CD4-positive, alpha-beta memory T cell (primary cell): Measurements from ENCODE around the gene GMEB2. TPM values are rescaled to one million over a fixed set of nuclear protein-coding genes. Genes with fewer than 3 reads are reported as not detected.
A peak's percentile ranks its signal among the peaks of the same experiment; 100 is the strongest.

Experiments used
- CTCF ChIA-PET: fragments of 350-600 bp; sonication (Branson Sonifier 250); formaldehyde crosslinking; loops from one replicate; lab custom pipeline; 2021; ENCODE audit warnings: inconsistent platforms; ENCODE audit not compliant: partially characterized antibody; lab: Charles Lee
- POLR2A ChIA-PET: fragments of 350-600 bp; sonication (Branson Sonifier 250); formaldehyde crosslinking; loops from one replicate; lab custom pipeline; 2021; ENCODE audit not compliant: partially characterized antibody; lab: Charles Lee
- DNase-seq, 5 donors: peaks; one replicate each; pipeline versions ENCODE4 v3.0.0 to v3.0.0-alpha.2; 2020 to 2022; ENCODE audit warnings: mixed read lengths in 1 of 5
- H3K27ac ChIP-seq: one replicate; pipeline ENCODE4 v1.7.0; 2013; ENCODE audit warnings: low read depth, low read length
- H3K27me3 ChIP-seq: 2 replicates; pipeline ENCODE4 v1.7.0; 2013; ENCODE audit warnings: mild to moderate bottlenecking, low read length, moderate library complexity; ENCODE audit not compliant: insufficient read depth
- H3K36me3 ChIP-seq: 2 replicates; pipeline ENCODE4 v1.7.0; 2013; ENCODE audit warnings: mild to moderate bottlenecking, low read length, moderate library complexity; ENCODE audit not compliant: insufficient read depth
- H3K4me1 ChIP-seq: 2 replicates; pipeline ENCODE4 v1.7.0; 2013; ENCODE audit warnings: mild to moderate bottlenecking, low read length, moderate library complexity; ENCODE audit not compliant: insufficient read depth
- H3K4me3 ChIP-seq, 2 donors: one replicate each; pipeline ENCODE4 v1.7.0; 2013; ENCODE audit warnings: low read length in 2 of 2, mild to moderate bottlenecking in 1 of 2
- H3K9me3 ChIP-seq, 2 donors: one replicate each; pipeline ENCODE4 v1.7.0; 2013; ENCODE audit warnings: low read length in 2 of 2, control low read depth in 1 of 2; ENCODE audit not compliant: control insufficient read depth in 1 of 2
- H3K27ac Mint-ChIP-seq, 7 donors: one replicate each; pipeline ENCODE4 v1.8.0; 2020 to 2021; ENCODE audit warnings: mixed read lengths in 7 of 7, mild to moderate bottlenecking in 6 of 7, inconsistent platforms in 3 of 7, moderate library complexity in 3 of 7
- H3K27me3 Mint-ChIP-seq, 2 donors: one replicate each; pipeline ENCODE4 v1.8.0; 2020 to 2021; ENCODE audit warnings: mixed read lengths in 2 of 2
- H3K36me3 Mint-ChIP-seq, 2 donors: one replicate each; pipeline ENCODE4 v1.8.0; 2020 to 2021; ENCODE audit warnings: mixed read lengths in 2 of 2, inconsistent platforms in 1 of 2, mild to moderate bottlenecking in 1 of 2
- H3K4me1 Mint-ChIP-seq, 4 donors: one replicate each; pipeline ENCODE4 v1.8.0; 2020 to 2021; ENCODE audit warnings: mixed read lengths in 4 of 4, mild to moderate bottlenecking in 1 of 4
- H3K4me3 Mint-ChIP-seq, 8 donors: one replicate each; pipeline ENCODE4 v1.8.0; 2020 to 2021; ENCODE audit warnings: mixed read lengths in 8 of 8, mild to moderate bottlenecking in 7 of 8, moderate library complexity in 6 of 8, inconsistent platforms in 3 of 8
- H3K9me3 Mint-ChIP-seq, 8 donors: one replicate each; pipeline ENCODE4 v1.8.0; 2020 to 2021; ENCODE audit warnings: mixed read lengths in 8 of 8, mild to moderate bottlenecking in 5 of 8, inconsistent platforms in 3 of 8, moderate library complexity in 1 of 8
- intact Hi-C: fragments of 100-400 bp; cut with micrococcal nuclease; formaldehyde crosslinking; loops from one replicate; pipeline ENCODE4 v1.15.1; 2023
- polyA plus RNA-seq, 2 donors: library from polyadenylated mRNA; unstranded; fragments of 300-500 nt; fragmentation: Illumina TruSeq; gene quantifications; one replicate each; pipeline ENCODE4 v1.2.3, GENCODE V29; 2021
- total RNA-seq, 2 experiments: library from RNA; stranded (reverse); gene quantifications; one replicate each; pipeline ENCODE4 v1.2.3, GENCODE V29; 2021

Gene GMEB2
- total and polyA plus RNA-seq, 4 experiments from 2014 or later: 4.5 to 26.4 (median 20.5) TPM

DNA sequence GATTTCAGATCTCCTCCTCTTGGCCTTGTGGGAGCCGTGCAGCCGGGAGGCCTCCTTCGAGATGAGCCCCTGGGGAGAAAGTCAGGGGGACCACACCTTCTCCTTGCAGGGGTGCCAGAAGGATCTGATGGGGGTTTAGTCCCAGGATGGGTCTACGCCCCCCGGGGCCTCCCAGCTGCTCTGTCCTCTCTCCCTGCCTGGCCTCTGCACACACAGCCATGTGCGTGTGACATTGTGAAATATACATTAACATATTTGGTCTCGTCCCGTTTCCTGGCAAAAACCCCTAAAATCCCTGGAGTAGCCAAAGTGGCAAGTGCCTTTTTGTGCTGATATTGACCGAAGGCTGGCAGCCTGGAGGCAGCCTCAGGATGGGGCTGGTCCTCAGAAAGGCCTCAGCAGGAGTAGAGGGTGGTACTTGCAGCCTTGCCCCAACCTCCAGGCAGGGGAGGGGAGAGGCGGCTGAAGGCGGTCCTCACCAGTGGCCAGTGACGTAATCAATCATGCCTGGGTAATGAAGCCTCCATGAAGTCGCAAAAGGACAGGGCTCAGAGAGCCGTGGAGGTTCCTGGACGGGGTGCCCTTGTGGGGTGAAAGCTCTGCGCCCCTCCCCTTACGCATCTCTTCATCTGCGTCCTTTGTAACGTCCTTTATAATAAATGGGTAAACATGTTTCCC, 47.7 kb downstream of the GMEB2 start:
- intact Hi-C loops: no loop called here
- no peaks in the 10 kb centered on the region for H3K36me3 Mint-ChIP-seq

DNA sequence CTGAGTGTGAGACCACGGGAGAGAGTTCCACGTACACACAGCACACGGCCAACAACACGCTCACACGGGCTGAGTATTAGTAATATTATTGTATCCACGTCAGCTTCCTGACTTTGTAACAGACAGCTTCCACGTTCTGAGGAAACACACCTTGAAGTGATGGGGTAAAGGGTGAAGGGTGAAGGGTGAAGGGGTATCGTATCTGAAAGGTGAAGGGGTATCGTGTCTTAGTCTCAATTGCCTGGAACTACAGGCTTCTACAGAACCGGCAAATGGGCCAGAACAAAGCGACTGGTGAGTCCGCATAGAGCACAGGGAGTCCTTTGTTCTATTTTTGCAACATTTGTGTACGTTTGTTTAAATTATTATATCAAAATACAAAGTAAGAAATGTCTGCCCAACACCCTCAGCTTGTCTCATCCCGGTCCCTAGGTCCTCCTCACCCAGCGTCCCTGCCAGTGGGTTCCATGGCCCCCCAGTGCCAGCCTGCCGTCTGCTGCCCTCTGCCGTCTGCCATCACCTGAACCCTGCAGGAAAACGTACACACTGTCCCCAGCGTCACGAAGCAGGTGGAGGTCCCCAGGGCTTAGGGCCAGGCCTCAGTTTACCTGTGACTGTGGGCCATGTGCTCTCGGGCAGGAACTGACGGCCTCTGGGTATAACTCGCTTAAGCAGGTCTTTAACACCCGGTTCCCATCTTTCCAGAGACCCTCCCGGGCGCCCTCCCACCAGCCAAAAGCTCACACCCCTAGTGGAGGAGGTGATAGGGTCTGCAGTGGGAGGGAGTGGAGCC, 48.5 kb downstream of the GMEB2 start:
- H3K27me3 Mint-ChIP-seq: no peaks in the 10 kb centered on the region
- peaks cover 1 to 13% (median 6%) of the 10 kb centered on the region in 4 donors for H3K4me1 Mint-ChIP-seq
- POLR2A ChIA-PET: no interaction called here
- H3K4me3 Mint-ChIP-seq: no peak overlapping the region
- H3K36me3 Mint-ChIP-seq: no peaks in the 10 kb centered on the region
- Histone ChIP-seq H3K4me3 (no peak overlapping the region), H3K4me1 (peaks cover 11% of the 10 kb centered on the region), H3K27ac (no peak overlapping the region), H3K36me3 (no peaks in the 10 kb centered on the region), H3K9me3 (no peaks in the 10 kb centered on the region), H3K27me3 (no peaks in the 10 kb centered on the region)
- H3K27ac Mint-ChIP-seq: no peak overlapping the region
- no peaks in the 10 kb centered on the region for H3K9me3 Mint-ChIP-seq
- intact Hi-C loops: loop anchor here (1.0 kb wide), 1 partner anchor 40 kb away; no protein-coding TSS in a partner anchor
- DNase-seq: no peak
- CTCF ChIA-PET: interaction anchor here (1.0 to 1.5 kb wide), 4 partner anchors 27 to 64 kb away, joined by 3 to 5 read pairs (median 3); no protein-coding TSS in a partner anchor

More for the DNA sequence above, 47.7 kb downstream of the GMEB2 start:
- H3K27ac ChIP-seq: no peak overlapping the region
- H3K36me3 ChIP-seq: no peaks in the 10 kb centered on the region
- no peaks in the 10 kb centered on the region for H3K27me3 ChIP-seq
- no peaks in the 10 kb centered on the region for H3K9me3 ChIP-seq
- peaks cover 1 to 13% (median 6%) of the 10 kb centered on the region in 4 donors for H3K4me1 Mint-ChIP-seq
- no peaks in the 10 kb centered on the region for H3K9me3 Mint-ChIP-seq
- ChIA-PET POLR2A (no interaction called here), CTCF (interaction anchor here (1.3 kb wide), 1 partner anchor 41 kb away, joined by 3 read pairs; no protein-coding TSS in a partner anchor)
- DNase-seq: no peak
- no peak overlapping the region for H3K27ac Mint-ChIP-seq
- H3K27me3 Mint-ChIP-seq: no peaks in the 10 kb centered on the region
- peaks cover 8% of the 10 kb centered on the region for H3K4me1 ChIP-seq
- no peak overlapping the region for H3K4me3 Mint-ChIP-seq
- H3K4me3 ChIP-seq: no peak overlapping the region

DNA sequence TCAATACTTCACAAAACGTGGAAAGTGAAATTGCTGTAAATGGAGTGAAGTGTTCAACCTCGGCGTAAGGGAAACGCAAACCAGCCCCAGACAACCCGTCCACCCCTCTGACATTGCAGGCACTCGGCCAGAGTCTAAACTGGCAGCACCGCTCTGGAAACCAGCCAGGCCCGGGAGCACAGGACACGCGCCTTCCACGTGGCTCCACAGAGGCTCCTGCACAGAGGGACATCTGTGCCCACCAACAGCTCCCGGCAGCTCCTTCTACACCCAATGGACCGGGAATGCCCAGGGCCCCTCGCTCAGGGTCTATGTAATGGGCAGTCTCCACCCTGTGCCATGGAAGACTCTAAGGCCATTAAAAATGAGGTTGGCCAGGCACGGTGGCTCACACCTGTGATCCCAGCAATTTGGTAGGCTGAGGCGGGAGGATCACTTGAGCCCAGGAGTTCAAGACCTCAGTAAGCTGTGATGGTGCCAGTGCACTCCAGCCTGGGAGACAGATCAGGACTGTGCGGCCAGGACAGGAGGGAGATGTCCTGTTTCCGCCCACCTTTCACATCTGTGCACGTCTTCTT, 49.5 kb downstream of the GMEB2 start:
- POLR2A ChIA-PET: no interaction called here
- intact Hi-C loops: no loop called here
- DNase-seq: no peak
- Histone ChIP-seq H3K4me1 (peaks cover 21% of the 10 kb centered on the region), H3K9me3 (no peaks in the 10 kb centered on the region), H3K4me3 (no peak overlapping the region), H3K27me3 (no peaks in the 10 kb centered on the region), H3K27ac (no peak overlapping the region), H3K36me3 (no peaks in the 10 kb centered on the region)
- Mint-ChIP-seq H3K36me3 (no peaks in the 10 kb centered on the region), H3K4me3 (no peak overlapping the region), H3K9me3 (no peaks in the 10 kb centered on the region), H3K27ac (no peak overlapping the region), H3K27me3 (no peaks in the 10 kb centered on the region), H3K4me1 (peaks cover 1 to 13% (median 6%) of the 10 kb centered on the region in 4 donors)
- CTCF ChIA-PET: interaction anchor here (1.0 to 1.5 kb wide), 4 partner anchors 26 to 65 kb away, joined by 3 to 5 read pairs (median 3); no protein-coding TSS in a partner anchor

DNA sequence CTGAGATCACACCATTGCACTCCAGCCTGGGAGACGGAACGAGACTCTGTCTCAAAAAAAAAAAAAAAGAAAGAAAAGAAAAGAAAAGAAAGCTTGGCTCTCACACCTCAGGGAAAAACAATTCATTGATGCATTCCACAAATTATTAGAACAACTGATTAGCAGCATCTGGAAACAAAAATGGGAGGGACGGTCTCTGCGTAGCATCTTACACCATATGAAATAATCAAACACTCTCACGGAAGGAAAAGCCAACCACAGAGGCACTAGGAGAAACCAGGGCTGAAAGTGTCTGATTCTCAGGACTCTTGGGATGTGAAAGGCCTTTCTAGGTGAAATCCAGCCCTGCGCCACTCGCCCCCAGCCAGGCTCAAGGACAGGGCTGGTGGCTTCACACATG, 50.6 kb downstream of the GMEB2 start:
- Histone ChIP-seq H3K4me3 (no peak overlapping the region), H3K36me3 (peaks cover 5% of the 10 kb centered on the region), H3K4me1 (peaks cover 21% of the 10 kb centered on the region), H3K27me3 (no peaks in the 10 kb centered on the region), H3K27ac (no peak overlapping the region), H3K9me3 (no peaks in the 10 kb centered on the region)
- Mint-ChIP-seq H3K4me3 (peak overlapping the region in 4 of 8 donors; percentile 46 to 70 (median 58)), H3K27me3 (no peaks in the 10 kb centered on the region), H3K27ac (peak overlapping the region in 3 of 7 donors; percentile 12 to 54 (median 25)), H3K9me3 (no peaks in the 10 kb centered on the region), H3K4me1 (peaks cover 1 to 13% (median 6%) of the 10 kb centered on the region in 4 donors), H3K36me3 (no peaks in the 10 kb centered on the region)
- intact Hi-C loops: no loop called here
- ChIA-PET POLR2A (interaction anchor here (0.6 kb wide), 1 partner anchor 474 kb away, joined by 3 read pairs; no protein-coding TSS in a partner anchor), CTCF (interaction anchor here (1.4 kb wide), 1 partner anchor 65 kb away, joined by 3 read pairs; no protein-coding TSS in a partner anchor)
- DNase-seq: no peak

DNA sequence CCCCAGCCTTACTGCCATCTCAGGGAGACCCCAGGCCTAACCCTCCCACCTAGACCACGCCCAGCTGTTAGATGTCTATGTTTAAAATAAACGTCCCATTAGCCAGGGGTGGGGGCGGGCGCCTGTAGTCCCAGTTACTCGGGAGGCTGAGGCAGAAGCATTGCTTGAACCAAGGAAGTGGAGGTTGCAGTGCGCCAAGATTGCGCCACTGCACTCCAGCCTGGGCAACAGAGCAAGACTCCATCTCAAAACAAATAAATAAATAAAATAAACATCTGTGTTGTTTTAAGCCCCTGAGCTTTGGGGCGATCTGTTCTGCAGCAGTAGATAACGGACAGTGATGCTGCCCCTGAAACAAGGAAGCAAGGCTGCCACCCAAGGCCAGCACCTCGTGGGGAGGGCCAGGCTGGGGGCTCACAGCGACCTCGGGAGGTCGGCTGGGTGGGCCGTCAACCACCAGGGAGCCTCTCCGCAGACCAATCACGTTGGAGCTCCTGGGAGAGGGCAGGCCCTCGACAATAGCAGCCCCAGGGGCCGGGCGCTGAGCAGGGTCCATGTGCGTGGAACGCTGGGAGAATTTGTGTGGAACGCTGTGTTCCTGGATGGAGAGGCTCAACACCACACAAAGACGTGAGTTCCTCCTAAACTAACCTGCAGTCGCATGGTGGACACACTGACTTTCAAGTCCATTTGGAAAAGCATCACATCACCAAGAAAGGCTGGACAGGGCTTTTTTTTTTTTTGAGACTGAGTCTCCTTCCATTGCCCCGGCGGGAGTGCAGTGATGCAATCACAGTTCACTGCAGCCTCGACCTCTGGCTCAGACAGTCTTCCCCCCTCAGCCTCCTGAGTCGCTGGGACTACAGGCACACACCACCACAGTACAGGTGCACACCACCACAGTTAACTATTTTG, 51.8 kb downstream of the GMEB2 start:
- H3K27ac ChIP-seq: no peak overlapping the region
- H3K36me3 ChIP-seq: peaks cover 5% of the 10 kb centered on the region
- Mint-ChIP-seq H3K4me1 (peaks cover 0 to 4% (median under 1%) of the 10 kb centered on the region in 4 donors), H3K36me3 (no peaks in the 10 kb centered on the region), H3K27ac (peak overlapping the region in 1 of 7 donors; percentile 25), H3K9me3 (no peaks in the 10 kb centered on the region), H3K4me3 (peak overlapping the region; percentile 31 to 82 (median 70)), H3K27me3 (no peaks in the 10 kb centered on the region)
- POLR2A ChIA-PET: interaction anchor here (0.9 to 2.4 kb wide), 6 partner anchors 55 to 177 kb away, joined by 3 to 8 read pairs (median 4); partner anchors contain the start of gene PPDPF
- H3K4me3 ChIP-seq: peak overlapping the region in 1 of 2 donors; percentile 47
- H3K4me1 ChIP-seq: peaks cover 17% of the 10 kb centered on the region
- H3K27me3 ChIP-seq: no peaks in the 10 kb centered on the region
- peak in 1 of 5 donors; percentile 31 for DNase-seq
- CTCF ChIA-PET: interaction anchor here (2.6 kb wide), 1 partner anchor 37 kb away, joined by 10 read pairs; the partner anchor contains the start of gene PTK6
- no peaks in the 10 kb centered on the region for H3K9me3 ChIP-seq
- intact Hi-C loops: loop anchor here (1.0 kb wide), 1 partner anchor 22 kb away; no protein-coding TSS in a partner anchor

DNA sequence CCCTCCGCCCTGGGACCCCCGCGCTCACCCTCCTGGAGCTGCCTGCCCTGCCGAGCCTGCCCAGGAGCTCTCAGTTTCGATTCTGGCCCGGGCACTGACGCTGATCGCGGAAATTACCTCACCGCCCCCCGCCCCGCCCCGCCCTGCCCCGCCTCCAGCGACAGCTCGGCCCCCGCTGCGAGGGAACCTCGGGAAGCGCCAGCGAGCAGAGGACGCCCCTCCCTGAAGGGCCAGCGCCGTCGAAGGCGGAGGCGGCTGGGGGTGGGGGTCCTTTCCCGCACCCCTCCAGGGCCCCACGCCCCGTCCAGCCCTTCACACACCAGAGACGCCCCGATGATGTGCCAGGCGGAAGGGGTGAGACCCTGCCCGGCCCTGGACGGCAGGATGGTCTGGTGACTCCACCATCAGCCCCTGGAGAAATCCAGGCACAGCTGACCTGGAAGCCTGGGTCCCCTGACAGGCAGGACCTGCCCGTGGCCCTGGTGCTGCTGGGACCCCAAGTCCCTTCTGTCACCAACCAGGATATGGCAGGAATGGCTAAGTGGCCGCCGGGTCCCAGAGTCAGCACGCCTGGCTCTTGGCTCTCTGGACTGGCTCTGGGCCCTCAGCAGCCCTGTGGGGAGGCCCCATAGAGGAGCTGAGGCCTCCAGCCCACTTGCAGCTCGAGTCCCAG, 52.6 kb downstream of the GMEB2 start, which contains the start of gene HELZ2:
TSS of gene HELZ2 (minus strand) at position 84 of the 673 bp plus-strand sequence. CDS start 1,854 bp downstream, outside the sequence.
- H3K27me3 Mint-ChIP-seq: no peaks in the 10 kb centered on the region
- POLR2A ChIA-PET: interaction anchor here (0.5 to 2.4 kb wide), 14 partner anchors 19 to 291 kb away, joined by 3 to 9 read pairs (median 4); partner anchors contain the start of genes ARFRP1, GMEB2, PPDPF and RTEL1
- Histone ChIP-seq H3K27me3 (no peaks in the 10 kb centered on the region), H3K9me3 (no peaks in the 10 kb centered on the region), H3K27ac (peak within 1 kb of the TSS; percentile 70), H3K36me3 (peaks cover 5% of the 10 kb centered on the region), H3K4me1 (peaks cover 24% of the 10 kb centered on the region), H3K4me3 (peak within 1 kb of the TSS; percentile 65 to 84)
- intact Hi-C loops: loop anchor here (1.0 kb wide), 1 partner anchor 21 kb away; no protein-coding TSS in a partner anchor
- peaks cover under 1 to 6% (median 4%) of the 10 kb centered on the region in 4 donors for H3K4me1 Mint-ChIP-seq
- no peaks in the 10 kb centered on the region for H3K36me3 Mint-ChIP-seq
- CTCF ChIA-PET: interaction anchor here (2.6 kb wide), 1 partner anchor 36 kb away, joined by 10 read pairs; the partner anchor contains the start of gene PTK6
- H3K27ac Mint-ChIP-seq: peak within 1 kb of the TSS in 6 of 7 donors; percentile 48 to 83 (median 77)
- DNase-seq: peak; percentile 61 to 74 (median 64)
- H3K4me3 Mint-ChIP-seq: peak within 1 kb of the TSS; percentile 75 to 88 (median 82)
- H3K9me3 Mint-ChIP-seq: no peaks in the 10 kb centered on the region
